Fibroblast of upper back skin (primary cell): ENCODE measurements around the gene MCAT.
A peak's percentile ranks its signal among the peaks of the same experiment; 100 is the strongest.
"Not testable (repeated sequence)": the region's sequence is repeated elsewhere in the genome, so short reads cannot be mapped to it uniquely, and the experiment has no call there.

ENCODE experiments used
- DNase-seq: peaks from one replicate; pipeline ENCODE4 v3.0.0-alpha.2; 2013

MCAT gene

GRCh38 chr22:43118024-43118849, 25.0 kb downstream of the MCAT start:
- DNase-seq: no peak

DNA sequence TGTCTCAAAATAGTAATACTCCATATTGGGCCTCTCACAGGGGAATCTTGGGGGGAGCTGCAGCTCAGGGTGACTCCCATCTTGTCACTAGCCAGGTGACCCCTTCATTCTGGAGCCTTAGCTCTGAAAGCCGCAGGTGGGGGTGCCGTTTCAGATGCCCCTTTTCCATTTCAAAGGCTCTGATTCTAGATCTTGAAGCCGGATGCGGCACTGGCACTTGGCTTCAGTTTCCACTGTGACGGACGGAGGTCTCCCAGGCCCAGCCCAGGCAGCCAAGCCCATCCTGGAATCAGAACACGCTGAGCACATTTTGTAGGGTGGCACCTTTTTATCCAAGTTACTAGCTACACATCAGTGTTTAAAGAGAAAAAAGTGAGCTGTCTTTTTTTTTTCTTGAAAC, 26.3 kb downstream of the MCAT start:
- no peak for DNase-seq

DNA sequence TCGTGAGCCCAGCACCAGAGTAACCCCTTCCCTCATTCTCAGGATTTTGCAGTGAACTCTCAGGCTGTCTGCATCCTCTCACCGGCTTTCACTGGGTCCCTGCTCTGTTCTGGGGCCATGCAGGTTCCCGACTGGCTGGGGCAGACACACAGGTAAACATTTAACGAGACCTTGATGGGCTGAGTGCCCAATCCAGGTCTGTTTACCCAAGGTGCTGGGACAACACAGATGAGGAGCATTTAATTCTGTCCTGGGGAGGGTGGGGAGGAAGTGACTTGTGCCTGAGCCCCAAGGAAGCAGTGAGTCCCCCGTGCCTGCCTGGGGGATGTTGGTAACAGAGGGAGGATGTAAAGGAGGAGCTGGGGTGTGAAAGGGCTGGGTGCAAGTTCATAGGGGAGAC, 28.2 kb downstream of the MCAT start:
- DNase-seq: no peak

- DNase-seq: no peak
Observed at GRCh38 chr22:43113526-43114251, 29.5 kb downstream of the MCAT start.

DNA sequence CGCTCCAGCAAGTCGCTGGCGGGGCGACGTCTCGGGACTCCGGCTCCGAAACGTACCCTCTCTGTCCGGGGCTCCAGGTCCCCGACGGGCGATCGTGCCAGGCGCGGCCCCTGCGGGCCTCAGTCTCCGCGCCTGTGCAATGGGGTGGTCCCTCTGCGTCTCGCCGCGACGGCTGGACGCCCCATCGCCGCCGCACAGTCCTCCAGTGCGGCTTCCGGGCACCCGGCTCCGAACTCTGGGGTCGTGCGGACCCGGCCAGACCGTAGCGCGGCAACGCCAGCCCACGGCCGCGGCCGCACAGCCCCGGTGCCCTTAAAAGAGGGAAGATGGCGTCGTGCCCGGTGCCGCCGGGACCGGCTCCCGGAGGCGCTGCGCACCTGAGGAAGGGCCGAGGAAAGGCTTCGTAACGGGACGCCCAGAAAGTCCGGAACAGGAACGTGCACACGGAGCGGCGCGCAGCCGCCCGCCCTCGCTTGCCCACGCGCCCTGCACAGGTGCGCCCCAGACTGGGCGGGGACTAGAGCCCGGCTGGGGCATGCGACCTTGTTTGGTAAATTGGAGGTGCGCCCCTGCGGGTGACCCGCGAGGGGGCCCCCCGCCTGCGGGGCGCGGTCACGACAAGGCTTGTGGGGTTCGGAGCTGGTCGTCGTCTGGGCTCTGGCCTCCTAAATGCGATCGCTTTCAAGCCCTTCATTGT, 32.1 kb downstream of the MCAT start:
- DNase-seq: no peak

- no peak for DNase-seq
Observed at GRCh38 chr22:43110444-43110926, 32.7 kb downstream of the MCAT start, which contains the start of gene BIK. BIK (plus strand) TSS chr22:43110750; CDS start chr22:43124023, 13,273 bp downstream.

- DNase-seq: no peak
Observed at GRCh38 chr22:43109921-43110443, 33.2 kb downstream of the MCAT start.

GRCh38 chr22:43109511-43109910, 33.7 kb downstream of the MCAT start:
- no peak for DNase-seq

GRCh38 chr22:43106302-43106701, 36.9 kb downstream of the MCAT start:
- no peak for DNase-seq

DNA sequence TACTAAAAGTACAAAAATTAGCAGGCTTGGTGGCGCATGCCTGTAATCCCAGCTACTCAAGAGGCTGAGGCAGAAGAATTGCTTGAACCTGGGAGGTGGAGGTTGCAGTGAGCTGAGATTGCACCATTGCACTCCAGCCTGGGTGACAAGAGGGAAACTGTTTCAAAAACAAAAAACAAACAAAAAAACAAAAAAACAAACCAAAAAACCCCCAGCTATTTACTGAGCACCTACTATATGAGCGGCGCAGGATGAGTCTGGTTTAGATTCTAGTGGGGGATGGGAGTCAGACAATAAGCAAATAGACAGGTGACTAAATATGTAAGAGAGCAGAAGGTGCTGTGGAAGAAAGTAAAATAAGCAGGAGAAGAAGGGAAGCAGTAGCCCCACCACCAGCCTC, 38.2 kb downstream of the MCAT start:
- DNase-seq: not testable (repeated sequence)

DNA sequence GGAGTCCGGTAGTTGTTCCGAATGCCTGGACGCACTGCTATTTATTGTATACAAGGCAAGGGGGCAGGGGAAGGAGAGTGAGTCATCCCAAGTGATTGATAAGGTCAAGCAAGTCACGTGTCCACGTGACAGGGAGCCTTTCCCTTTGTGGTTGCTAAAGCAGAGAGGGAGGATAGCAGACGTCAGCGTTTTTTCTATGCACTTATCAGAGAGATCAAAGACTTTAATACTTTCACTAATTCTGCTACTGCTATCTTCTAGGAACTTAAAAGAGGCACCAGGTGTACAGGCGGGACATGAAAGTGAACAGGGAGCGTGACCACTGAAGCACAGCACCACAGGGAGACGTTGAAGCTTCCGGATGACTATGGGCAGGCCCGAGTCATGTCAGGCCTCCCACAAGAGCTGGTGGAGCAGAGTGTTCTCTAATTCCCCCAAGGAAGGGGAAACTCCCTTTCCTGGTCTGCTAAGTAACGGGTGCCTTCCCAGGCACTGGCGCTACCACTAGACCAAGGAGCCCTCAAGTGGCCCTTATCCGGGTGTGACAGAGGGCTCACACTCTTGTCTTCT, 39.1 kb downstream of the MCAT start:
- DNase-seq: not testable (repeated sequence)

DNA sequence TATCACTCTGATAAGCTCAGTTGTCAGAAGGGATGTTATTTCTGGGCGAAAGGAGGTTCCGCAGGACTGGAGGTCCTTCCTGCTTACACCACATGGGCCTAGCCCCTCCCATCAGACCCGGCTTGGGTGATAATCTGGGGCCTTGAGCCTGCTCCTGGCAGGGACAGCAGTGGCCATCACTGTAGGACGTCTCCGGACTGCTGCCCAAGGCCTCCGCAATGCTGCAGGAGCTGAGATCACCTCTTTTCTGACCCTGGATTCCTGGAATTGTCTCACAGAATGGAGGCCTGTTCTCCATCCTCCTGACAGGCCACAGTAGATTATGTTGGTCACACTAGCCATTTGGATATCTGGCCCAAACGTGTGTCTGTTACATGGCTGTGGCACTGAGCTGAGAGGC, 41.9 kb downstream of the MCAT start:
- no peak for DNase-seq

GRCh38 chr22:43100225-43100624, 43.0 kb downstream of the MCAT start:
- no peak for DNase-seq

DNA sequence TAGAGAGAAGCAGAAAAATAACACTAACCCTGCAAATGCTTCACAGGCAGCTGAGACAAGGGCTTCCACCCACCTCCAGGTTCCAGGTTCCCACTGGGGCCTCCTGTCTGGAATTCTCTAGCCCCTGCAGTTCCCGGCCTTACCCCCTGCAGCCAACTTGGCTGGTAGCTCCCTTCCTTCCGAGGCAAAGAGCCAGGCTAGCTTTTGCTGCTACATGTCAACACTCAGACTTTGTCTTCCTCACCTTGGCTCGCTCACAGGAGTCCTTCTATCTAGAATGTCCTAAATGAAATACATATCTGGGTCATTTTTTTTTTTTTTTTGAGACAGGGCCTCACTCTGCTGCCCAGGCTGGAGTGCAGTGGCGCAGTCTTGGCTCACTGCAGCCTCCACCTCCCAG, 44.1 kb downstream of the MCAT start:
- DNase-seq: no peak

DNA sequence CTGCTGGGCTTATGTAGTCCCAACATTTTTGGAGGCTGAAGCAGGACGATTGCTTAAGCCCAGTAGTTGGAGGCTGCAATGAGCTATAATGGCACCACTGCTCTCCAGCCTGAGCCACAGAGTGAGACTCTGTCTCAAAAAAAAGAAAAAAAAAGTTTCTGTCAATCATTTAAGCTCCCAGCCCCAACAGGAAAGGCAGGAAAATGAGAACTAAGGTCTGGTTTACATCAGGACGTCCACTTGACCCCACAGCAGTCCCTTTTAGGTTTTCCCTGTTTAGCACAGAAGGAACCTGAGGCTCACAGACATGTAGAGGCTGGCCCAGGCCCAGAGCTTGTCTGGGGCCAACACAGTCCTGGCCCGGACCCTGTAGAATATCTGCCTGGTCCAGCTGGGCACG, 44.8 kb downstream of the MCAT start:
- no peak for DNase-seq

DNA sequence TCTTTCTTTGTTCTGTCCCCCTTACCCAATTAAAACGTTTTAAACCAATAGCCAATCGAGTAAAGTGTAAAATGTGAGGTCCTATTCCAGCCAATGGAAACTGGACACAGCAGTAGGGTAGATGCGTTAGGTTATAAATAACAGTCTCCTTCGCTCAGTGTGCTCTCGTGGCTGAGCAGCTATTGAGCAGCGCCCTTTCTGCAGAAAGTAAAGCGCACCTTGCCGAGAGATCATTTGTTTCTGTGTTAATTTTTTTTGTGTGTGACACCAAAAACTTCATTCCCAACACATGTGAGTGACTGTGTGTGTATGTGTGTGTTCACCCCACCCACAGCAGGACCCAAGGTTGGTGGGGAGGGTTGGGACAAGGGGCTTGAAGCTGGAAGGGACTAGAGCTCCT, 46.8 kb downstream of the MCAT start:
- DNase-seq: no peak

- no peak for DNase-seq
Observed at GRCh38 chr22:43094551-43094950, 48.6 kb downstream of the MCAT start.

GRCh38 chr22:43094085-43094484, 49.1 kb downstream of the MCAT start:
- no peak for DNase-seq

DNA sequence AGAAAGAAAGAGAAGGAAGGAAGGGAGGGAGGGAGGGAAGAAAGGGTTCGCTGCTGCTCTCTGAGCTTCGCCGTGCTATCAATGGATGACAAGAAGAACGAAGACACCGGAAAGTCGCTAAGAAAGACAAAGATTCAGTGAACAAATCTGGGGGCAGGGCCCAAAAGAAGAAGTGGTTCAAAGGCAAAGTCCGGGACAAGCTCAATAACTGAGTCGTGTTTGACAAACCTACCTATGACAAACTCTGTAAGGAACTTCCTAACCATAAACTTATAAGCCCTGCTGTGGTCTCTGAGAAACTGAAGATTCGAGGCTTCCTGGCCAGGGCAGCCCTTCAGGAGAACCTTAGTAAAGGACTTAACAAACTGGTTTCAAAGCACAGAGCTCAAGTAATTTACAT, 51.1 kb downstream of the MCAT start:
- no peak for DNase-seq

- DNase-seq: peak; percentile 92
Observed at GRCh38 chr22:43090130-43090789, 52.9 kb downstream of the MCAT start.

GRCh38 chr22:43088984-43089717, 54.0 kb downstream of the MCAT start, which contains the start of gene TTLL1:
TTLL1 (minus strand) TSS chr22:43089391; CDS start chr22:43075586, 13,805 bp downstream.
- DNase-seq: peak; percentile 84

DNA sequence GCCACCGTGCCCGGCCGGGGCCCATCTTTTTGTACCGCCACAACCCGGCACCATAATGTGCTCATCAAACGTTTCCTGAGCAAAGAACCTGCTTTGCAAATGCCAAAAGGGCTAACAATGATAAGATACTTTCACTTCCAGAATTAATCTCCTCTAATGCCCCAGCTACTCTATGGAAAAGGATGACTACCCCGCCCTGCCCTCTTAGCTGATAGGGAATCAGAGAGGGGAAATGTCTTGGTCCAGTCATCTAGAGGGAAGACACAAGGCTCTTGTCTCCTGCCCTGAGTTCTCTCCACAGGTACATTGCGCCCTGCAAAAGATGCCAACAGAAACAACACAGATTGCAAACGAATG, 54.6 kb downstream of the MCAT start:
- no peak for DNase-seq
